Measurements from ENCODE around the gene KDM4B. TPM values are rescaled to one million over a fixed set of nuclear protein-coding genes. Genes with fewer than 3 reads are reported as not detected.
A peak's percentile ranks its signal among the peaks of the same experiment; 100 is the strongest.

The KDM4B gene
- total and polyA plus RNA-seq, 12 donors = 12.4 to 35.8 (median 30.3) TPM

DNA sequence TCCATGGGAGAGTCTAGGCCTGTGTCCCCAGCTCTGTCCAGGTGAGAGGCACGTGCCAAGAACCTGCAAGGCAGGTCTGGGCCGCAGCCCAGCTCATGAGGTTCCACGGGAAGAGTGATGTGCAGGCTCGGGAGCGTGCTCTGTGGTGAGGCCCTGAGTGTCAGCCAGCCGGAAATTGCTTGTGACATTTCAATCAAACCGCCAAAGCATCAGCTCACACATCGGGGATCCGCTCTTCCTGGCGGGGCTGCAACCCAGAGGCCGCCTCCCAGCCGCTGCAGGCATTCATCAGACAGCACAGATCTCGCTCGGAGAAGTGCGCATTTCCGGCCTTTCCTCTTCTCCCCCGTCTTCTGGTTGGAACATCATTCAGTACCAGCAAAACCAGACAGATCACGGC, 109.3 kb downstream of the KDM4B start:
- Histone ChIP-seq H3K27ac (no peak overlapping the region), H3K27me3 (no peaks in the 10 kb centered on the region), H3K36me3 (peaks cover 0 to 81% (median 20%) of the 10 kb centered on the region in 9 donors), H3K4me1 (peaks cover 2 to 27% (median 7%) of the 10 kb centered on the region in 9 donors), H3K9me3 (no peaks in the 10 kb centered on the region), H3K4me3 (no peak overlapping the region)
- 81 to 82% methylated on average over 18 of the region's 18 CpGs for WGBS, 2 donors
- intact Hi-C loops (cut with DNase I) = no loop called here
- TF ChIP-seq, protein P1, sequence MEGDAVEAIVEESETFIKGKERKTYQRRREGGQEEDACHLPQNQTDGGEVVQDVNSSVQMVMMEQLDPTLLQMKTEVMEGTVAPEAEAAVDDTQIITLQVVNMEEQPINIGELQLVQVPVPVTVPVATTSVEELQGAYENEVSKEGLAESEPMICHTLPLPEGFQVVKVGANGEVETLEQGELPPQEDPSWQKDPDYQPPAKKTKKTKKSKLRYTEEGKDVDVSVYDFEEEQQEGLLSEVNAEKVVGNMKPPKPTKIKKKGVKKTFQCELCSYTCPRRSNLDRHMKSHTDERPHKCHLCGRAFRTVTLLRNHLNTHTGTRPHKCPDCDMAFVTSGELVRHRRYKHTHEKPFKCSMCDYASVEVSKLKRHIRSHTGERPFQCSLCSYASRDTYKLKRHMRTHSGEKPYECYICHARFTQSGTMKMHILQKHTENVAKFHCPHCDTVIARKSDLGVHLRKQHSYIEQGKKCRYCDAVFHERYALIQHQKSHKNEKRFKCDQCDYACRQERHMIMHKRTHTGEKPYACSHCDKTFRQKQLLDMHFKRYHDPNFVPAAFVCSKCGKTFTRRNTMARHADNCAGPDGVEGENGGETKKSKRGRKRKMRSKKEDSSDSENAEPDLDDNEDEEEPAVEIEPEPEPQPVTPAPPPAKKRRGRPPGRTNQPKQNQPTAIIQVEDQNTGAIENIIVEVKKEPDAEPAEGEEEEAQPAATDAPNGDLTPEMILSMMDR (IDR thresholded peaks at IDR 0.05) = no peak
- DNase-seq (no peak), ATAC-seq (peak in 3 of 8 donors; percentile 15 to 19 (median 17))

DNA sequence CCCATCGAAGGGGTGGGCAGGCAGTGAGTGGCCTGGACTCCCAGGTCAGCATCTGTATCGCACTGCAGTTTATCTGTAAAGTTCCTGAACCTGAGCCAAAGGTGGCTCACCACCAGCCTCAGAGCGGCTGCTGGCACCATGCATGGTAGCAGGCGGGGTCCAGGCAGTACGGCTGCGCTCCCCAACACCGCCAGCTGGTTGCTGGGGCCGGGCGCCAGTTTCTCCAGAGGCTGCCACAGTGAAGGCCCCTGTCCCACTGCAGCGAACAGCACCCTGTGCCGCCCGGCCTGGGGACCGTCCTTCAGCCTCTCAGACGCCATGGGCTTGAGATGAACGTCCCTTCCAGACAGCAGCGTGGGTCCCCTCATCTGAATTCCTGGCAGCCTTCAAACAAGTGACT, 109.8 kb downstream of the KDM4B start:
- H3K9me3 ChIP-seq = no peaks in the 10 kb centered on the region
- H3K27me3 ChIP-seq = no peaks in the 10 kb centered on the region
- ATAC-seq = peak; percentile 37 to 85 (median 53)
- peaks cover 0 to 82% (median 20%) of the 10 kb centered on the region in 9 donors for H3K36me3 ChIP-seq
- DNase-seq = peak in 1 of 2 donors; percentile 57
- no peak overlapping the region for H3K4me3 ChIP-seq
- H3K4me1 ChIP-seq = peaks cover 3 to 32% (median 9%) of the 10 kb centered on the region in 9 donors
- H3K27ac ChIP-seq = peak overlapping the region in 1 of 10 donors; percentile 6
- WGBS, 2 donors = 62 to 72% methylated on average over 16 of the region's 16 CpGs
- intact Hi-C loops (cut with DNase I) = no loop called here
- TF ChIP-seq, protein P1 (IDR thresholded peaks at IDR 0.05) = no peak

DNA sequence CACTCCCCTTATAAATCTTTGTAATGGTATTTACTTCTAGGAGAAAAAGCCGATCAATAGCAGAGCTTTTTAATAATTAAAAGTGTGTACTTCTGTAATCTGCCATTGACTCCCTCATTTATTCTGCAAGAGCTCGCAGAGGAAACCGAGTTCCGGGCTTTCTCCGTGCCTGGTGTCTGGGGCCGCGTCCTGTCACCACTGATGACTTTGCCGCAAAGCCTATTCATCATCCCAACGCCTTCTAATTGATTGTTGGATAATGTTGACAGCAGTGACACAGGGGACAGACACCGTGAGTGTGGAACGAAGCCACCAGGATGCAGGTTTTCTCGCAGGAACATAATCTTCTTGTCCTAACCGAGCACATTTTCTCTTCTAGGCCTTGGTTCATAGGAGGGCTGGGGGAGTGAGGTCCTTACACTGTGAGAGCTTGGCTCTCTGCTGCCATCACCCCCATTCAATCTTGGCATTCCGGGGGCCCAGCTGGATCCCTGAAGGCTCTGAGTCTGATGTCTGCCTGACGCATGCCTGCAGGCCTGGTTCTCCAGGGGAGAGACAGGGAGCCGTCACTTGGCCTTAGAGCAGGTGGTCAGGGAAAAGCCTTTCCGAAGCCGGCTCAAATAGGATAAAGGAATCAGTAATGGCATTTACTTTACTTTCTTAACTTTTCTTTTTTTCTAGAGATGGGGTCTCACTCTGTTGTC, 110.3 kb downstream of the KDM4B start:
- peaks cover 6 to 34% (median 12%) of the 10 kb centered on the region in 9 donors for H3K4me1 ChIP-seq
- H3K4me3 ChIP-seq = no peak overlapping the region
- H3K27me3 ChIP-seq = no peaks in the 10 kb centered on the region
- H3K9me3 ChIP-seq = no peaks in the 10 kb centered on the region
- H3K36me3 ChIP-seq = peaks cover 0 to 85% (median 20%) of the 10 kb centered on the region in 9 donors
- ATAC-seq = no peak
- no peak for DNase-seq
- intact Hi-C loops (cut with DNase I) = no loop called here
- peak overlapping the region in 1 of 10 donors; percentile 6 for H3K27ac ChIP-seq
- TF ChIP-seq, protein P1 (IDR thresholded peaks at IDR 0.05) = no peak
- 86 to 89% methylated on average over 18 of the region's 18 CpGs for WGBS, 2 donors

DNA sequence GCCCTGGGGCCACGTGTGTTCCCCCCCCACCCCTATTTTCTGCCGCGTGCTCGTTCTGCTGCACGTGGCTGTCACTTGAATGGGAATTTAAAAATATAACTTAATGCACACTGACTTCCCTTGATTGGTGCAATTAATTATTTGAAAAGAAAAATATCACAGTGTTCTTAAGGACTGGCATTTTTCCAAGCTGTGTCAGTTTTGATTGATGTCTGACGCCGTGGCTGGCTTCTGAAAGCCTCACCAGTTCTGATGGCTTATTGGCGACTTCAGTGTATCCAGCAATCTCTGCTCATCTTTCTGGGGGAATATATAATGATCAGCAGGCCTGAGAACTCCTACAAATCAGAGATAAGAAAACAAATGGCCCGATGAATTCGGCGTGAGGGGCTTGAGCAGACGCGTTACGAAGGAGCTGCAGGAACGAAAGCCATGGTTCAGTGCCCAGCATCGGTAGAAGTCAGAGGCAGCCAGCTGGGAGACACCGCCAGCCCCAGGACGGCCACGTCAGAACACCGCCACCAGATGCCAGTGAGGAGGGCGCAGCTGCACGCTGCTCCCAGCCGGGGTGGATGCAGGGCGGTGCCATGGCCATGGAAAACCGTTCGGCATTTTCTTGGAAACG, 111.2 kb downstream of the KDM4B start:
- intact Hi-C loops (cut with DNase I) = no loop called here
- Histone ChIP-seq H3K27ac (no peak overlapping the region), H3K27me3 (no peaks in the 10 kb centered on the region), H3K9me3 (no peaks in the 10 kb centered on the region), H3K36me3 (peaks cover 0 to 88% (median 20%) of the 10 kb centered on the region in 9 donors), H3K4me1 (peaks cover 6 to 29% (median 9%) of the 10 kb centered on the region in 9 donors), H3K4me3 (no peak overlapping the region)
- no peak for DNase-seq
- ATAC-seq = no peak
- TF ChIP-seq, protein P1 (IDR thresholded peaks at IDR 0.05) = no peak
- 91 to 92% methylated on average over 27 of the region's 27 CpGs for WGBS, 2 donors

All from heart right ventricle (tissue), 16 donors.